Colonic mucosa (tissue), 4 donors: ENCODE results near the gene MOBP. TPM values are rescaled to one million over a fixed set of nuclear protein-coding genes. Genes with fewer than 3 reads are reported as not detected.
"Not testable (repeated sequence)": the region's sequence is repeated elsewhere in the genome, so short reads cannot be mapped to it uniquely, and the experiment has no call there.

Experiments
- DNase-seq: peaks from one replicate; pipeline ENCODE4 v3.0.0-alpha.2; 2020
- H3K27ac ChIP-seq: fragments of 200-600 bp; one replicate; pipeline ENCODE4 v1.8.0; 2021
- H3K27me3 ChIP-seq: fragments of 200-600 bp; one replicate; pipeline ENCODE4 v1.8.0; 2021
- H3K36me3 ChIP-seq: fragments of 200-600 bp; one replicate; pipeline ENCODE4 v1.8.0; 2021
- H3K4me1 ChIP-seq: fragments of 200-600 bp; one replicate; pipeline ENCODE4 v1.8.0; 2021; ENCODE audit warnings: mild to moderate bottlenecking
- H3K4me3 ChIP-seq: fragments of 200-600 bp; one replicate; pipeline ENCODE4 v1.8.0; 2021
- H3K9ac ChIP-seq, 2 donors: one replicate each; pipeline ENCODE4 v1.7.0; 2013; ENCODE audit warnings: control low read depth in 2 of 2, low read depth in 2 of 2, low read length in 2 of 2
- H3K9me3 ChIP-seq: fragments of 200-600 bp; one replicate; pipeline ENCODE4 v1.8.0; 2021
- intact Hi-C: fragments of 100-400 bp; cut with DNase I; formaldehyde crosslinking; loops from one replicate; pipeline ENCODE4 v1.14.1; 2022
- total RNA-seq, 2 donors: library from RNA; stranded (reverse); fragmentation: NEBNext Ultra II Directional in 1 of 2; extraction: Animal tissue kit (Norgen Biotek cat#: 25700) in 1 of 2; gene quantifications; one replicate each; pipeline ENCODE4 v1.2.1, GENCODE V29; 2021
- TF ChIP-seq, protein P1 (sequence below): fragments of 200-600 bp; IDR thresholded peaks from one replicate; pipeline ENCODE4 v1.8.0; 2022; ENCODE audit warnings: antibody characterized with exemption, mild to moderate bottlenecking
- donor health status: healthy.
- donor health status: DM: no; HTN: no; CAD: no.
- donor health status: DM: no; HTN: no; CAD: no.

MOBP gene
- under 1 TPM; 0.56 to 0.72 TPM for total RNA-seq

DNA sequence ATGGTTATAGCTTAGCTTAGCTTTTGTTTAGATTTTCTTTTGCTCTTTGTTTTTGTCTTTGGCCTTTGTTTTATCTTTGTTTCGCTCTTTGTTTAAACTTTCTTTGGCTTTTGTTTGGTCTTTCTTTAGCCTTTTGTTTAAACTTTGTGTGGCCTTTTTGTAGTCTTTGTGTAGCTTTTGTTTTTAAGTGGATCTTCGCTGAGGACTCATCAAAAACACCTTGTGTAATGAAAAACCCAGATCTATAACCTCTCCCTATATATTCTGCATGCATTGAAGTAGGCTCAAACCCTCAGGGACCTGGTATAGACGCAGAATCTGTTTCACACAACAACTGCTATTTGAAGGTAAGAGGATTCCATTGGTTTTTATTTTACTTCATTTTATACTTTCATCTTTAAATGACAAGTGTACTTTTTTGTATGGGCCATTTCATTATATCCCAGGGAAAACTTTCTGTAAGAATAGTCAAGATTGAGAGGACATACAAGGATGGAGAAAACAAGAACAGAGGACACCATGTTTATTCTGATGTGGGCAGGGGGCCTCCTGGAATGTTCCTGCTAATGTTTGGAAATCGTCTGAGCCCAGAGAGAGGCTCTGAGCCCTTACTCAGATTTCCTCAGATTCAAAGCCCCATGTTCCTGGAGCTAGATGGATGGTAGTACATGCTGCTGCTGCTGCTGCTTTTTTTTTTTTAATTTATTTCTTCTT lies at the start of gene MOBP:
Gene MOBP, plus strand, starts transcription at position 287 of the 714 bp plus-strand sequence. CDS start 34,390 bp downstream, outside the sequence.
- intact Hi-C loops = no loop called here
- H3K9ac ChIP-seq = no peak within 1 kb of the TSS
- no peaks in the 10 kb centered on the region for H3K4me1 ChIP-seq
- no peaks in the 10 kb centered on the region for H3K36me3 ChIP-seq
- no peak within 1 kb of the TSS for H3K4me3 ChIP-seq
- no peak within 1 kb of the TSS for H3K27ac ChIP-seq
- H3K27me3 ChIP-seq = no peaks in the 10 kb centered on the region
- TF ChIP-seq, protein P1, sequence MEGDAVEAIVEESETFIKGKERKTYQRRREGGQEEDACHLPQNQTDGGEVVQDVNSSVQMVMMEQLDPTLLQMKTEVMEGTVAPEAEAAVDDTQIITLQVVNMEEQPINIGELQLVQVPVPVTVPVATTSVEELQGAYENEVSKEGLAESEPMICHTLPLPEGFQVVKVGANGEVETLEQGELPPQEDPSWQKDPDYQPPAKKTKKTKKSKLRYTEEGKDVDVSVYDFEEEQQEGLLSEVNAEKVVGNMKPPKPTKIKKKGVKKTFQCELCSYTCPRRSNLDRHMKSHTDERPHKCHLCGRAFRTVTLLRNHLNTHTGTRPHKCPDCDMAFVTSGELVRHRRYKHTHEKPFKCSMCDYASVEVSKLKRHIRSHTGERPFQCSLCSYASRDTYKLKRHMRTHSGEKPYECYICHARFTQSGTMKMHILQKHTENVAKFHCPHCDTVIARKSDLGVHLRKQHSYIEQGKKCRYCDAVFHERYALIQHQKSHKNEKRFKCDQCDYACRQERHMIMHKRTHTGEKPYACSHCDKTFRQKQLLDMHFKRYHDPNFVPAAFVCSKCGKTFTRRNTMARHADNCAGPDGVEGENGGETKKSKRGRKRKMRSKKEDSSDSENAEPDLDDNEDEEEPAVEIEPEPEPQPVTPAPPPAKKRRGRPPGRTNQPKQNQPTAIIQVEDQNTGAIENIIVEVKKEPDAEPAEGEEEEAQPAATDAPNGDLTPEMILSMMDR = no peak
- no peak for DNase-seq
- no peaks in the 10 kb centered on the region for H3K9me3 ChIP-seq

DNA sequence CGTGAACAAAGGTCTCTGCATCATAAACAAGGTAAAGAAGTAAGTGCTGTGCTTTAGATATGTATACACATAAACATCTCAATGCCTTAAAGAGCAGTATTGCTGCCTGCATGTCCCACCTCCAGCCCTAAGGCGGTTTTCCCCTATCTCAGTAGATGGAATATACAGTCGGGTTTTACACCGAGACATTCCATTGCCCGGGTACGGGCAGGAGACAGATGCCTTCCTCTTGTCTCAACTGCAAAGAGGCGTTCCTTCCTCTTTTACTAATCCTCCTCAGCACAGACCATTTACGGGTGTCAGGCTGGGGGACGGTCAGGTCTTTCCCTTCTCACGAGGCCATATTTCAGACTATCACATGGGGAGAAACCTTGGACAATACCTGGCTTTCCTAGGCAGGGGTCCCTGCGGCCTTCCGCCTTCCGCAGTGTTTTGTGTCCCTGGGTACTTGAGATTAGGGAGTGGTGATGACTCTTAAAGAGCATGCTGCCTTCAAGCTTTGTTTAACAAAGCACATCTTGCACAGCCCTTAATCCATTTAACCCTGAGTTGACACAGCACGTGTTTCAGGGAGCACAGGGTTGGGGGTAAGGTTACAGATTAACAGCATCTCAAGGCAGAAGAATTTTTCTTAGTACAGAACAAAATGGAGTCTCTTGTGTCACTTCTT lies 48.8 kb upstream of the MOBP start:
- H3K27me3 ChIP-seq, H3K27ac ChIP-seq, H3K9me3 ChIP-seq, H3K4me1 ChIP-seq, H3K9ac ChIP-seq, DNase-seq, intact Hi-C loops, H3K4me3 ChIP-seq, H3K36me3 ChIP-seq: not testable (repeated sequence)

- no peak for DNase-seq
- no peak overlapping the region for H3K9ac ChIP-seq
- no peaks in the 10 kb centered on the region for H3K27me3 ChIP-seq
- no peaks in the 10 kb centered on the region for H3K4me1 ChIP-seq
- no peaks in the 10 kb centered on the region for H3K36me3 ChIP-seq
- TF ChIP-seq, protein P1 = no peak
- intact Hi-C loops = no loop called here
- no peak overlapping the region for H3K4me3 ChIP-seq
- no peaks in the 10 kb centered on the region for H3K9me3 ChIP-seq
- no peak overlapping the region for H3K27ac ChIP-seq
Measured at GRCh38 chr3:39419742-39420315, 47.7 kb upstream of the MOBP start.

DNA sequence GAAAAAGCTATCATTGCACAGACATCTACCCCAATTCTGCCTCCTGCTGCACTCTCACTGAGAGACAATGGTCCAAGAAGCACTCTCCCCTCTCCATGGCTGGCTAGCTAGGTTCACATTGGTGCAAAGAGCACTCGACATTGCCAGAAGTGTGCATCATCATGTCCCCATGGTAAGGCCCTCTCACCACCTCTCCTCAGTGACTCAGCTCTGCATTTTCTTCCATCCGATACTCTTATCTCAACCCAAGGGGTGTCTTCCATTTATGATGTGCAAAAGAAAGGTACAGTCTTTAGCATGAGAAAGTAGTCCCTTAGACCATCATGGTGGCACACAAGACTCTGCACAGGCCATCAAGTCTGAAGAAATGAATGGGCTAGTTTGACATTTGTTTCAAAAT lies 46.9 kb upstream of the MOBP start:
- Histone ChIP-seq H3K4me3 (no peak overlapping the region), H3K9me3 (no peaks in the 10 kb centered on the region), H3K9ac (no peak overlapping the region), H3K27me3 (no peaks in the 10 kb centered on the region), H3K27ac (no peak overlapping the region), H3K4me1 (no peaks in the 10 kb centered on the region), H3K36me3 (no peaks in the 10 kb centered on the region)
- TF ChIP-seq, protein P1 = no peak
- no peak for DNase-seq
- intact Hi-C loops = no loop called here

- DNase-seq = no peak
- Histone ChIP-seq H3K27me3 (no peaks in the 10 kb centered on the region), H3K9me3 (no peaks in the 10 kb centered on the region), H3K36me3 (no peaks in the 10 kb centered on the region), H3K9ac (no peak overlapping the region), H3K4me1 (no peaks in the 10 kb centered on the region), H3K27ac (no peak overlapping the region), H3K4me3 (no peak overlapping the region)
- TF ChIP-seq, protein P1 = no peak
- intact Hi-C loops = no loop called here
Measured at GRCh38 chr3:39423436-39423970, 44.0 kb upstream of the MOBP start.
